Left renal cortex interstitium (tissue), 4 donors: ENCODE measurements around the gene DACT3. TPM values are rescaled to one million over a fixed set of nuclear protein-coding genes. Genes with fewer than 3 reads are reported as not detected.

ENCODE experiments used
- DNase-seq, 4 donors: peaks; one replicate each; pipeline ENCODE4 v3.0.0-alpha.2; 2013; ENCODE audit warnings: low read depth in 4 of 4, low spot score in 2 of 4, missing footprints in 1 of 4
- polyA plus RNA-seq, 4 donors: library from polyadenylated mRNA; unstranded; fragments of 120-200 nt; gene quantifications; one replicate each; pipeline ENCODE4 v1.2.1, GENCODE V29; 2013; ENCODE audit not compliant: insufficient read length in 4 of 4

DACT3 gene
- polyA plus RNA-seq, 4 donors, result 24.0 to 33.8 (median 30.0) TPM

- DNase-seq, result no peak
Measured at GRCh38 chr19:46616631-46617322, 44.2 kb downstream of the DACT3 start.

- DNase-seq, result no peak
Measured at GRCh38 chr19:46615966-46616365, 45.0 kb downstream of the DACT3 start.

GRCh38 chr19:46614114-46614722 lies 46.8 kb downstream of the DACT3 start:
- peak in 1 of 4 donors; percentile 74 for DNase-seq

- DNase-seq, result no peak
Measured at GRCh38 chr19:46613525-46613924, 47.5 kb downstream of the DACT3 start.

GRCh38 chr19:46611776-46612175 lies 49.2 kb downstream of the DACT3 start:
- no peak for DNase-seq

- DNase-seq, result no peak
Measured at GRCh38 chr19:46610851-46611770, 49.9 kb downstream of the DACT3 start.

- DNase-seq, result no peak
Measured at GRCh38 chr19:46610413-46610775, 50.6 kb downstream of the DACT3 start.

GRCh38 chr19:46609511-46610412 lies 51.2 kb downstream of the DACT3 start:
- DNase-seq, result no peak

- no peak for DNase-seq
Measured at GRCh38 chr19:46608581-46609345, 52.2 kb downstream of the DACT3 start.

GRCh38 chr19:46608178-46608577 lies 52.8 kb downstream of the DACT3 start:
- DNase-seq, result no peak

- no peak for DNase-seq
Measured at GRCh38 chr19:46607448-46607841, 53.5 kb downstream of the DACT3 start.

- DNase-seq, result no peak
Measured at GRCh38 chr19:46606681-46607447, 54.1 kb downstream of the DACT3 start.

- DNase-seq, result no peak
Measured at GRCh38 chr19:46606019-46606418, 55.0 kb downstream of the DACT3 start.

- no peak for DNase-seq
Measured at GRCh38 chr19:46605356-46605821, 55.6 kb downstream of the DACT3 start.

GRCh38 chr19:46604781-46605355 lies 56.1 kb downstream of the DACT3 start:
- no peak for DNase-seq

- no peak for DNase-seq
Measured at GRCh38 chr19:46603752-46604231, 57.2 kb downstream of the DACT3 start.

GRCh38 chr19:46603195-46603637 lies 57.8 kb downstream of the DACT3 start:
- no peak for DNase-seq
